ENCODE data around the gene MYH11. TPM values are rescaled to one million over a fixed set of nuclear protein-coding genes. Genes with fewer than 3 reads are reported as not detected.

Gene MYH11
- polyA plus RNA-seq, 1 donor from 2014 or later = not detected

GRCh38 chr16:15855704-15856003, 1.2 kb downstream of the MYH11 start:
- Histone ChIP-seq H3K79me2 (replicated peaks; ENCODE audit: insufficient read depth, low read length) (no peaks in the 10 kb centered on the region), H2AFZ (ENCODE audit: low read depth, low read length) (no peak overlapping the region), H3K27me3 (ENCODE audit: insufficient read depth, low read depth, low read length) (peaks cover 54% of the 10 kb centered on the region), H3K9me3 (ENCODE audit: low read length) (no peaks in the 10 kb centered on the region), H3K9ac (ENCODE audit: low read length) (no peak overlapping the region), H3F3A (ENCODE audit: insufficient read depth, low read length, poor library complexity, severe bottlenecking) (no peaks in the 10 kb centered on the region), H3K4me3 (ENCODE audit: low read length) (no peak overlapping the region), H3K36me3 (ENCODE audit: insufficient read depth, low read length) (no peaks in the 10 kb centered on the region), H3K9me2 (ENCODE audit: insufficient read depth, low read length) (no peaks in the 10 kb centered on the region), H3K27ac (ENCODE audit: low read length) (no peak overlapping the region), H3K4me2 (ENCODE audit: low read length) (no peak overlapping the region), H4K20me1 (ENCODE audit: insufficient read depth) (no peaks in the 10 kb centered on the region)
- no peak for TF ChIP-seq MXI1 (conservative IDR thresholded peaks at IDR 0.05; ENCODE audit: poor library complexity, severe bottlenecking)

- no peaks in the 10 kb centered on the region for H3F3A ChIP-seq (ENCODE audit: insufficient read depth, low read length, poor library complexity, severe bottlenecking)
- H2AFZ ChIP-seq (ENCODE audit: low read depth, low read length) = no peak overlapping the region
- no peaks in the 10 kb centered on the region for H3K9me2 ChIP-seq (ENCODE audit: insufficient read depth, low read length)
- H4K20me1 ChIP-seq (ENCODE audit: insufficient read depth) = no peaks in the 10 kb centered on the region
- H3K36me3 ChIP-seq (ENCODE audit: insufficient read depth, low read length) = no peaks in the 10 kb centered on the region
- H3K27me3 ChIP-seq (ENCODE audit: insufficient read depth, low read depth, low read length) = peaks cover 54% of the 10 kb centered on the region
- H3K4me2 ChIP-seq (ENCODE audit: low read length) = no peak overlapping the region
- H3K27ac ChIP-seq (ENCODE audit: low read length) = no peak overlapping the region
- no peaks in the 10 kb centered on the region for H3K79me2 ChIP-seq (replicated peaks; ENCODE audit: insufficient read depth, low read length)
- no peak for TF ChIP-seq EP300 (conservative IDR thresholded peaks at IDR 0.05; ENCODE audit: poor library complexity, severe bottlenecking)
- no peak for TF ChIP-seq MXI1 (conservative IDR thresholded peaks at IDR 0.05; ENCODE audit: poor library complexity, severe bottlenecking)
- TF ChIP-seq RAD21 (conservative IDR thresholded peaks at IDR 0.05) = no peak
- TF ChIP-seq TAF1 (IDR thresholded peaks at IDR 0.05; ENCODE audit: low read depth) = no peak
- no peak for TF ChIP-seq REST (IDR thresholded peaks at IDR 0.05; ENCODE audit: borderline replicate concordance)
- no peak for TF ChIP-seq CTCF (IDR thresholded peaks at IDR 0.05; ENCODE audit: poor library complexity, severe bottlenecking)
- no peak for TF ChIP-seq POLR2AphosphoS5 (IDR thresholded peaks at IDR 0.05)
- no peak for TF ChIP-seq EZH2 (IDR thresholded peaks at IDR 0.05; ENCODE audit: borderline replicate concordance, insufficient read depth, low read length, poor library complexity, severe bottlenecking)
- no peak for TF ChIP-seq SMC3 (conservative IDR thresholded peaks at IDR 0.05; ENCODE audit: poor library complexity)
- H3K9ac ChIP-seq (ENCODE audit: low read length) = no peak overlapping the region
- H3K9me3 ChIP-seq (ENCODE audit: low read length) = no peaks in the 10 kb centered on the region
- H3K4me3 ChIP-seq (ENCODE audit: low read length) = no peak overlapping the region
These were observed 1.7 kb downstream of the MYH11 start for GRCh38 chr16:15854906-15855703.

All from neural cell (in vitro differentiated cells).